GM18505 (cell line): ENCODE results near the gene TENM3.

Experiments used
- ATAC-seq: cut with Tn5 transposase; IDR thresholded peaks from one replicate; pipeline ENCODE4 v1.9.1; 2021; ENCODE audit not compliant: unreplicated experiment
- POLR2A ChIP-seq: IDR thresholded peaks from 4 replicates; pipeline ENCODE4 v1.6.1; 2011; ENCODE audit warnings: borderline replicate concordance; ENCODE audit not compliant: insufficient read depth, insufficient read length; ENCODE audit errors: extremely low read depth

The TENM3 gene

DNA sequence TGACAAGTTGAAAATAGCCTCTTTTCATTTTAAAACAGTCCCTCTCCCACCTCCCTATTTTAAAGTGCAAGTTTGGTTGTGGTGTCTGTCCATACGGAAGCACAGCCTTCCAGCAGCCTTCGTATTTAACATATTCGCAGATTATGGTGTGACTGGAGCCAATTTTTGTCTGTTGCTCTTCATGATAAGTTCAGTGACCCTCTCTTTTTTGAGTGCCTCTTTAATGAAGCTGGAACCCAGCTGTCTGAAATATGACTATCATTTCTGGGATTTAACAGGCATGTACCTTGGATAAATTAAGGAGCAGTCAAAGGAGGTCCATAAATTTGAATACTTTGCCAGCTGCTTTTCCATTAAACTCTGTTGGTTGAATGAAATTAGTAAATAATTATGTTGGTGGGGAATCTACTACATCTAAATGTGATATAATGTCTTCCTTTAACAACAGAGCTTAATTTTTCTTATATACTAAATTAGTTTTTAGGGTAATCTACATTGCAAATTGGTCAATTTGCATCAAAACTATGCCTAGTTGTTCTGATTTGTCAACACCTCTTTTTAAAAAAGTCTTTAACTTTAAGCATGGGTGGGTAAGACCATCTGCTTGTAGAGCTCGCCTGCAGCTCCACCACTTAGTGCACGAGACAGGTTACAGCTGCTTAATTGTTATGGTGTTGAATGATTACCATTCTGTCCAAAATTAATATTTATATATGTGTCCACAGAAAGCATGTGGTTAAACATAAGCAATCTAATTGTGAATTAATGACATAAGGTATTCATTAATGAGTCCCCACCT, 457.4 kb downstream of the TENM3 start:
- ATAC-seq = no peak

GRCh38 chr4:182704077-182704476, 460.9 kb downstream of the TENM3 start:
- no peak for TF ChIP-seq POLR2A
- ATAC-seq = no peak

More for the DNA sequence above, 457.4 kb downstream of the TENM3 start:
- TF ChIP-seq POLR2A = no peak

GRCh38 chr4:182704948-182705347, 461.7 kb downstream of the TENM3 start:
- no peak for TF ChIP-seq POLR2A
- no peak for ATAC-seq

- no peak for ATAC-seq
- TF ChIP-seq POLR2A = no peak
These were observed 462.2 kb downstream of the TENM3 start for GRCh38 chr4:182705389-182705788.

DNA sequence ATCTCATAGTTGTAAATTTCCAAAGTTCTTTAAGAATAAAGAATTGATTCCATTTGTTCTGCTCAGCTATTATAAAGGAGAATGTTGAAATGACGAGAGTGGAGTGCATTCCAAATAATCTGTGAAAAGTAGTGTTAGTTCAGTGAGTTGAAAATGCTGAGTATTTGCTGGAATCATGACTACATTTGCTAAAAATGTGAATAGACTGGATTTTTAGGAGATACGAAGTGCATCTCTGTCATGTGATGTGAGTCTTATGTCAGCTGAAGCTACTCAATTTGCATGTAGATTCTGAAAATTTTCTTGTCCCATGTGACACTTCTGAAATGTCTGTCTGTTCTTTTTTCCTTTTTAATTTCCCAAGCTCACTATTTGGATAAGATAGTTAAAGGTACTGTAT, 468.0 kb downstream of the TENM3 start:
- ATAC-seq = no peak
- no peak for TF ChIP-seq POLR2A

DNA sequence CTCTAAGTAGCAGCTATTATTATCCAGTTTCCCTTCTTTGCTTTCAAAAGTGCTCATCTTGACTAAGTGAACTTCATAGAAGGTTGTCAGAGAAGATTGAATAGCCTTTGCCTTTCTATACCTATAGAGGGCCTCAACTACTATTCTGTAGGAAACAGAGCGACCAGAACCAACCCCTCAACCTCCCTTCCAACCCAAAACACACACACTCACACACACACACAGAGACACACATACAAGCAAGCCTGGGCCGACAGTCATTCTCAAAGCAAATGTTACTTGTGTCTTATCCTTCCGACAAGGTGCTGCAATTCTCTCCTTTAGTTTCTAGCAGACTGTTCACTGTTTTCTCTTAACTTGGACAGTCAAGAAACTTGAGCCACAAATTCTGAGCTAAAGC, 472.3 kb downstream of the TENM3 start:
- TF ChIP-seq POLR2A = no peak
- no peak for ATAC-seq

DNA sequence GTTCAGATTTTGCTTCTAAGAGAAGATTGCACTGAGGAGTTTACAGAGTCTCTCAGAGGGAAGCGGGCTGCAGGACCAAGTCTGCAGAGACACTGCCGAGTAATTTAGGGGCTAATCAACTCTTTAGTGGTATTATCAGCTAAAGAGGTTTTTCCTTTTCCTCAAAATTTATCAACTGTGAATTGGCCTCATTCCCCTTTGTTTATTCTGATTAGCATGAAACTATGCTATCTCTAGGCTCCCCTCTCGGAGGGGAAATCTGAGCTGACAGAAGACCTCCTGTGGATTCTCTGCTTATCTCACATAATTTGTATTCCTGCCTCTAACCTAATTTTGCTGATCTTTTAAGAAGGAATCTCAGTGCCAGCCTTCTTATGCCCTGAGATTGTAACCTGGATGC, 473.0 kb downstream of the TENM3 start:
- ATAC-seq = no peak
- TF ChIP-seq POLR2A = no peak

DNA sequence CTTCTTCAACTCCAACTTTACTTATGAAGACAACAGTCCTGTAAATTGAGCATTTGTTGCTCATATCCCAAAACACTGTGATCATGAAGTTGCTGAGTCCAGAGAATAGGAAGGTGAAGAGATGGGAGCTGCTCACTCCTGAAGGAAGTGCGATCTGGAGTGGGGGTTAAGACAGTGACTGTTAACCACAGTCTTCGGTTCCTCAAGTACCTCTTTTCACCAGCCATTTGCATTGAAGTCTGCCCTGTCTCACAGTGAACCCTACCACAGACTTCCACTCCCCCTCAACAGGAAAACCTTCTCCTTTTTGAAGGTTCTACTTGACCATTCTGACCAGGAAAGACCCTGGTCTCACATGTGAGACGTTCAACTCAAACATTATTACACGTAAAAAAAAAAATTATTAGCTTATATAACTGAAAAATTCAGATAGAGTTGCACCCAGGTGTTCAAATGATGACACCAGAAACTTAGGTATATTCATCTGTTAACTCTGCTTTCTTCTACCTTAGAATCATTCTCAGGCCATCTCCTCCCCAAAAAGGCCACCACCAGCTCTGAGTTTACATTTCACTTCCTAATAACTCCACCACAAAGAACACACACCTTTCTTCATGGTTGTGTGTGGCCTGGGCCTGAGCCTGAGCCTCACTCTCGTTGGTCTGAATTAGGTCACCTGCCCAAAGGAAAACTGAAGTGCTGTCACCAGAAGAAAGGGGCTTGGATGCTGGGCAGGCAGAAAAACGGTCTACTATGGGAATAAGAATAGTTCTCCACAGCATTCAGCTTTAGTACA, 474.8 kb downstream of the TENM3 start:
- ATAC-seq = peak; percentile 81

GRCh38 chr4:182724414-182724813, 481.2 kb downstream of the TENM3 start:
- ATAC-seq = no peak
- no peak for TF ChIP-seq POLR2A

More for the DNA sequence above, 474.8 kb downstream of the TENM3 start:
- TF ChIP-seq POLR2A = no peak

- no peak for TF ChIP-seq POLR2A
- no peak for ATAC-seq
These were observed 486.3 kb downstream of the TENM3 start for GRCh38 chr4:182729516-182729915.

DNA sequence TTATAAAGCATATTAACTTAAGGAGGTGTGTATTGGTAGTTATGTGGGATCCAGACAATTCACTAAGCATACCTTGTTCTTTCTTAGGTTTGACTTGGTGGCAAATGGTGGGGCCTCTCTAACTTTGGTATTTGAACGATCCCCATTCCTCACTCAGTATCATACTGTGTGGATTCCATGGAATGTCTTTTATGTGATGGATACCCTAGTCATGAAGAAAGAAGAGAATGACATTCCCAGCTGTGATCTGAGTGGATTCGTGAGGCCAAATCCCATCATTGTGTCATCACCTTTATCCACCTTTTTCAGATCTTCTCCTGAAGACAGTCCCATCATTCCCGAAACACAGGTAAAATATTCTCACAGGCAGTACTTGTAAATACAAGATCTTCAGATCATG, 487.6 kb downstream of the TENM3 start:
- TF ChIP-seq POLR2A = no peak
- ATAC-seq = no peak

- TF ChIP-seq POLR2A = no peak
- no peak for ATAC-seq
These were observed 493.0 kb downstream of the TENM3 start for GRCh38 chr4:182736207-182736606.

GRCh38 chr4:182738283-182739047, 495.3 kb downstream of the TENM3 start:
- TF ChIP-seq POLR2A = no peak
- no peak for ATAC-seq

DNA sequence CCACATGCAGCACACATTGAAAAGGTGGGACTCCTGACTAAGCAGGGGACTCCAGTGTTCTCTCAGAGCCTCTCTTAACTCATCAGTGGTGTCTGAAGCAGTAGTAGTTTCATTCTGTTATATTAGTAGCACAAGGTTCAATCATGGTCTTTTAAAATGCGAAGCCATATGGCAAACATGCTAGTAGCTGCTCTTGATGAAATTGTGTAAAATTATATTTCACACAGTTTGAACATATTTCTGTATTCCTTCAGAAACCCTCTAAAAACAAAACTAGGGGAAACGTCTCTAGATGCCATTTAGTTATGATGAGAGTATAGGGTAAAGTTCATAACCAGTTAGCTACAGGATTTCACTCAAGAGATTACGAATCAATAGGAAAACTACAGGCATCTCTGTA, 497.1 kb downstream of the TENM3 start:
- no peak for ATAC-seq
- TF ChIP-seq POLR2A = no peak

DNA sequence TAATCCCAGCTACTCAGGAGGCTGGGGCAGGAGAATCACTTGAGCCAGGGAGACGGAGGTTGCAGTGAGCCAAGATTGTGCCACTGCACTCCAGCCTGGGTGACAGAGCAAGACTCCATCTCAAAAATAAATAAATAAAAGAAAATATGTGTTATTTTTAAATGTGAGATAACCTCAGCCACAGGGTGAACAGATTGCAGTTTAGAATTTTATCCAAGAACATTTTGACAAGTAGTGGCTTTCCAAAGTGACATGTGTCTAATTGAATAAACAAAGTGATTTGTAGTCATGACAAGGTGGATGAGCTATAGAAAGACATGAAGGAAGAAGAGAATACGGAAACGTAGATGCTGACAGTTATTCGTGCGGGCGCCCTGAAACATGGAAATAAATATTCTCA, 497.9 kb downstream of the TENM3 start:
- no peak for TF ChIP-seq POLR2A
- ATAC-seq = no peak
